Activated T-cell treated with anti-CD3 and anti-CD28 coated beads for 48 hours (primary cell): ENCODE measurements around the gene SHB.

Experiments used
- DNase-seq: peaks from one replicate; pipeline ENCODE4 v3.0.0-alpha.2; 2020; ENCODE audit warnings: low read depth

SHB gene

GRCh38 chr9:38042626-38043357 lies 26.2 kb downstream of the SHB start:
- no peak for DNase-seq

DNA sequence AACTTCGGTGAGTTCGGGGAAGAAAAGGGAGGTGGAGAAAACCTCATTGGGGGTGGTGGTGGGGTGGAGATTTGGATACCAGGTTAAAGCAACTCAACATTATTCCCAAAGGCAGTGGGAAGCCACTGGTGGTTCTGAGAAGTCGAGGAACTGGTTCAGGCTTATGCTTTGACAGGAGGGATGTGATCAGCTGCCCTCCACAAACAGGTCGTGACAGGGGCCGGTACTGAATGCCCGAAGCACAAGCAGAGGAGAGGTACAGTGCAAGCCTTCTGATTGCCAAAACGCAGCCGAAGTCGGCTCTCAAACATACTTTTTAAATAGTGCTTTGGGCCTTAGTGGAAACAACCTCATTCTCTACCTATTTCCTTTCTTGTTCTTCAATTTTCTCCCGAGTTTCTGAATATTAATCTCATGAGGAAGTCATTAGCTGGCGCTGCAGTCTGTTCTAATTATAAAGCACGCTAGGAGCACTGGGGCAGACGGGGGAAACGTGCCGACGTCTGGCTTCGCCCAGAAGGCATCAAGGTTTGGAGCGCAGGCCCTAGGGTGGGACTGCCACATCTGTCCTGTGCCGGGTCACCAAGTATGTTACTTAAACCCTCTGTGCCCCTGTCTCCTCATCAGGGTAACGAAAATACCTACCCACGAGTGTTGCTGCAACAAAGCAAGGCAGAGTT lies 27.3 kb downstream of the SHB start:
- DNase-seq: no peak

DNA sequence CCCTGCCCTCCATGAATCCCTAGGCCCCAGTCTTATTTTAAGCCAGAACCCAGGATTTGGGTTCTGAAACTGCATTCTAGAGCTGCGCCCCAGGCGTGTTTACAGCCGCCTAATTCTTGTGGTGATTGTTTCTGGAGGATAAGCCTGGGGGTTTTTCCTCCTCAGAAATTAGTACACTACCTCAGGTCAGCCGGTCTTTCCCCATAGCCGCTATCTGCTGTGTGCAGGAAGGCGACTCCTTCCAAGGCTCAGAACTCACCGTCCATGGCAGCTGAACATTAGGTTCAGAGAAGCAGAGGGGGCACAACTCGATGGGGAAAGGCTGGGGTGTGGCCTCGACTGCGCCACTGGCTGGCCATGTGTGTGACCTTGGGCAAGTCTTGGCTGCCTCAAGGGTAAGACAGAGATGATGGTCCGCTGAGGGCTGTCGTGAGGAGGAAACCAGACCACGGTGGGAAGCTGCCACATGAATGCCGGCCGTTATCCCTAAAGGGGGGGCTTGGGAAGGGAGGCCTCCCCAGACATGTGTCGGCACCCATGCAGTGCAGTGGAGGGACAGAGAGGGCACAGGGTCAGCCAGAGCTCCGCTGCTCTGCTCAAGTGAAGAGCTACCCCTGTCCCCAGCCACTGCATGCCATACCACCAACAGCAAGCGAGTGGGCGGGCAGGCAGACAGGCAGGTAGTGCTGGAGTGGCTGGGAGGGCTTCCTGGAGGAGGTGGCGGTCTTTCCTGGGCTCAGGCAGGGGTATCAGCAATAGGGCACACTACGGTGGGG lies 28.9 kb downstream of the SHB start:
- DNase-seq: no peak

- DNase-seq: no peak
Measured at GRCh38 chr9:38039090-38039906, 29.7 kb downstream of the SHB start.

- no peak for DNase-seq
Measured at GRCh38 chr9:38038307-38039089, 30.5 kb downstream of the SHB start.

- DNase-seq: no peak
Measured at GRCh38 chr9:38037981-38038306, 31.1 kb downstream of the SHB start.

- DNase-seq: no peak
Measured at GRCh38 chr9:38036359-38037084, 32.5 kb downstream of the SHB start.

DNA sequence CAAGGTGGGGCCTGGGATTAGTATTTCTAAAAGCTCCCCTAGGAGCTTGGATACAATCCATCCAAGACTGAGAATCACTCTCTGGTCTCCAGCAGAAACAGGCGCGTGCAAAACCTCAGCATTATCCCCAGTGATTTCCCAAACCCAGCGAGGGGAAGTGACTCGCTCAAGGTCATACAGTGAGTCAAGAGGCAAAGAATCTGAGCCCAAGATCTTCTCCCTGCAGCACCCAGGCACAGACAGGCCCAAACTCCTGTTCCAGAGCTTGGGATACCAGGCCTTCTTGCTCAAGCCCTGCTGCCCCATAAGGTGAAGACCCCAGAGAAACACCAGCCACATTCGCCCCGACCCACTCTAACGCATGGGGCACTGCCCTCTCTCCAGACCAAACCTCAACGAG lies 33.2 kb downstream of the SHB start:
- DNase-seq: no peak

DNA sequence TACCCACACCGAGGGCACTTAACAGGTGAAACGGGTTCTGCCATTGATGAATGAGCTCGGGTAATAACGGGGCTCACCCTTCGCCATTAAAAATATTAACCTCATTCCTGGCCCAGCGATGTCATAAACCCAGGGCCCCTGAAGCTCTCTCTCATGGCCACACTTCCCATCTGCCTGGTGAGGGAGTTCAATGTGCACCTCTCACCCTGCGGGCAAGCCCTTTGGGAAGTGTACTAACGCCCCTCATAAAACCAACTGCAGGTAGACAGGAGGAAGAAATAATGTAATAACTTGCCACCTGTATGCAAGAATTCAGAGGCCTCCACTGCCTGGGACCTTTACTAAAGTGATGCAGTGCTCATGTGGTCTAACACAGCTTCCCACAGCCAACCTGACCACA lies 35.1 kb downstream of the SHB start:
- DNase-seq: no peak

DNA sequence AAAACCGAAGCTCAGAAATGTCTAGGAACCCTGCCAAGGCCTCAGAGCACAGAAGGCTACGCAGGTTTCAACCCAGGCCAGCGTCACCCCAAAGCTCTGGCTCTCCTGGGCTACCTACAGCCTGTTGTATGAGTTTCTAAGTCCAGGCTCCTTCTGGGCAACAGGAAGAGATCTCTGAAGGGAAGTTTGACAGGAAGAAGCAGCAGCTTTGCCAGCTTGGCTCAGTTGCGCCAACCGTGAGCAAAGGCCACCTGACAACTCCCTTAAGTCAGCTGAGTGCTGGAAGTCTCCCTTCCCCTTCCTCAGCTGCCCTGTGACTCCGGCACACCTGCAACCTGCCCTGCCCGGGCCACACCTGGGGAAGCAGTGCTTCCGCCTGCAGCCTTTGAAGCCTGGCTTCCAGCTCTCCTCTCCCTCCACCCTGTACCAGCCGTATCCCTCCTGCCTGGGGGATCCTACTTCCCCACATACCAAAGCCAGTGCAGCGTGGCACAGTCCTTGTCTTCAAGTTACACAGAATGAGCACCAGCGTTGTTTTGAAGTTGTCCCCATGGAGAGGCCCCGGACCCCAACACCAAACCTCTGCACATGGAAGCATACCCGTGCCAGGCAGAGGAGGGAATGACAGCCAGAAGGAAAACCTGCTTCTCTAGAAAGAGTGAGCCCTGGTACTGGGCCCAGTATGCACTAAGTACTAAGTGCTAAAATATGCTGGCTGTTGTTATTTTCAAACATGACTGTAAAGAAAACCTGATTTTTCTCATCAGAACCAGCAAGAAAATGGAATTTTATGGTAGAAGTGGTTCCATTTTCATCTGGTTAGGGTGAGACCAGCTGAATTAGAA lies 36.5 kb downstream of the SHB start:
- no peak for DNase-seq

DNA sequence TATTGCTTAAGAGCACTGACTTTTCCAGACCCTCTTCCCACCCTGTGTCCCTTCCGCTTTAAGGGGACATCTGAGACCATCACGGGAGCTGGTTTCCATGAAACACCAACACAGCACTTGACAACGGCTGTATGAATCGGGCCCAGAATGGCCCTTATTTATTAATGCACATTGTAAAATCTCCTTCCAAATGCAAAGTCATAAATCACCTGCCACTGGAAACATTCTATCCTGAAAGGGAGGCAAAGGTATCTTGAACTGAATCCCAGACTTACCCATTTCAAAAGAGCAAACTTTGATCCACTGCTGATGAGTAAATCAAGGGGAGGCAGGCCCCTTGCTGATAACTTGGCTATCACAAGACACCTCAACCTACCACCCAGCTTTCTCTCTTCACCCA lies 37.4 kb downstream of the SHB start:
- no peak for DNase-seq

GRCh38 chr9:38030658-38031057 lies 38.4 kb downstream of the SHB start:
- DNase-seq: no peak

GRCh38 chr9:38029915-38030638 lies 39.0 kb downstream of the SHB start:
- DNase-seq: no peak

DNA sequence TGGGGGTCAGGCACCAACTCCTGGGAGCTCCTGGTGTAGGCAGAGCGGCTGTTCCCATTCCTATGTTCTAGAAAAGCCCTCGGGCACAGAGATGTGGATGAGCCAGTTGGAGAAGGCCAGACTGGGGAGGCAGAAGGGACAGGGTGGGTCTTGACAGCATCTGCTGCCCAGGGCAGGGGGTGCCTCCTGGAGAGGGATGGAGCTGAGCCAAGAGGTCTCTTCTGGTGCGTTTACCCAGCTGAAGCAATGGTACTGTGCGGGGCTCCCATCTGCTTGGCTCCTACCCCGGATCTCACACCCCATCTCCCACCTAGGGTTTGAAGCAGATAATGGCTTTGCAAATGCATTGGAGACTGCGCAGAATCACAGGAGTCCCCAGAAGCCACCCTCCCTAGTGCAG lies 41.3 kb downstream of the SHB start:
- no peak for DNase-seq

DNA sequence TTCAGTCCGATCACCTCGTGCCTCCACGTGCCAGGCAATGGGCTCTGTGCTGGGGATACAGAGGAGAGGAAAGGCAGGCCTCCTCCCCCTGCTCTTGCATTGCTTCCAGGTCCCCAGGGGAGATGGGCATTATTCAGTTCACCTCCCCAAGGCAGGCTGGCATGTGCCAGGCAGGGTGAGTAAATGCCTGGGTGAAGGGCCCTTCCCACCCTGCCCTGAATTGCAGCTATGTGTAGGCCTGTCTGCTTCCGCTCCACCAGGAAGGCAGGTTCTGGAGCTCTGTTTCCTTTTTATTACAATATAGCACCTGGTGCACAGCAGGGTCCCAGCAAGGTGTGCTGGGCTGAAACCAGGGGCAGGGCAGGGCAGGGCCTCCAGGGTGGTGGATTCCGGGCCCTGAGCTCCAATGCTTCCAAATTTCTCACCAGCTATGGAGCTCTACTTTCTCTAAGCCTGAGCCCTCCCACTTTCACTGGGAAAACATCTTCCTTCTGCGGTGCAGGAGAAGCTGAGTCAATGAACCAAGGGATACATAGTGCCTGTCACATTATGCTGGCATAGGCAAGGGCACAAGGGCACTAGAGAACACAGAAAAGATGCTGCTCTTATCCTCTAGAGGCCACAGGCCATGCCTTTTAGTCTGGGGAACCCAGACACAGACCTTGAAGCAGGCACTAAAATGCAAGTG lies 42.0 kb downstream of the SHB start:
- no peak for DNase-seq

GRCh38 chr9:38026021-38026809 lies 42.8 kb downstream of the SHB start:
- DNase-seq: no peak

- DNase-seq: no peak
Measured at GRCh38 chr9:38025166-38025565, 43.9 kb downstream of the SHB start.
